ENCODE measurements around the gene PRKN. TPM values are rescaled to one million over a fixed set of nuclear protein-coding genes. Genes with fewer than 3 reads are reported as not detected.

PRKN gene
- total RNA-seq, 4 donors from 2014 or later: 6.3 to 11.9 (median 9.5) TPM

DNA sequence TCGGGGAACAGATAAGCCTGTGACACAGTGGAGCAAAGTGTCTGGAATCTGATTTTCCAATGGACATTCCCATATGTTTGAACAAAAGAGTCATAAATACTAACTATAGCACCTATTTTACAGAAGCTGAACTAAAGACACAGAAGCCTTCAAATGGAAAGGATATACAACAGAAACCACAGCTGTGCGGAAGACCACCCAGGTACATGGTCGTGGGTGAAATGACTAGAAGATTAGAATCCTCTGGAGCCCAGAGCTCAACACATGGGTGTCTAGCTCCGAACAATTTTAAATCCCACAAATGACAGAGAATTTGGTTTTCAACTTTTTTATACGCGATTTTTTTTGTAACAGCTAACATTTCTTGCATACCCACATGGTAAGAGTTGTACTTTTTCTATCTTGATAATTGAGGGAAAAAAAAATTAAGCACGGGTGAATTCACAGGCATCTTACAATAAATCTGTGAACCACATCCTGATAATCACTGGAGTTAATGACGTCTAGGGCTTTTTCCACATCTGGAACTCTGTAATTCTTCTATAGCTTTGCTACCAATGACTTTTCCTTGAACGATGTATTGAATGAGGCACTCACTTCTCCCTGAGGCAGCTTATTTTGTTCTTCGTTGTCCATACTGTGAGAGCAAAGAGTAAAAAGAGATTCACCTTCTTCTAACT is 1182.6 kb downstream of the PRKN start:
- WGBS, 2 donors: 76 to 84% methylated on average over 10 of the region's 10 CpGs
- H3K4me3 ChIP-seq (ENCODE audit: low read depth, poor library complexity, severe bottlenecking): no peak overlapping the region
- intact Hi-C loops (cut with DNase I; ENCODE audit: low total_unique reads): no loop called here
- TF ChIP-seq POLR2A (IDR thresholded peaks at IDR 0.05): no peak
- TF ChIP-seq, protein P1, sequence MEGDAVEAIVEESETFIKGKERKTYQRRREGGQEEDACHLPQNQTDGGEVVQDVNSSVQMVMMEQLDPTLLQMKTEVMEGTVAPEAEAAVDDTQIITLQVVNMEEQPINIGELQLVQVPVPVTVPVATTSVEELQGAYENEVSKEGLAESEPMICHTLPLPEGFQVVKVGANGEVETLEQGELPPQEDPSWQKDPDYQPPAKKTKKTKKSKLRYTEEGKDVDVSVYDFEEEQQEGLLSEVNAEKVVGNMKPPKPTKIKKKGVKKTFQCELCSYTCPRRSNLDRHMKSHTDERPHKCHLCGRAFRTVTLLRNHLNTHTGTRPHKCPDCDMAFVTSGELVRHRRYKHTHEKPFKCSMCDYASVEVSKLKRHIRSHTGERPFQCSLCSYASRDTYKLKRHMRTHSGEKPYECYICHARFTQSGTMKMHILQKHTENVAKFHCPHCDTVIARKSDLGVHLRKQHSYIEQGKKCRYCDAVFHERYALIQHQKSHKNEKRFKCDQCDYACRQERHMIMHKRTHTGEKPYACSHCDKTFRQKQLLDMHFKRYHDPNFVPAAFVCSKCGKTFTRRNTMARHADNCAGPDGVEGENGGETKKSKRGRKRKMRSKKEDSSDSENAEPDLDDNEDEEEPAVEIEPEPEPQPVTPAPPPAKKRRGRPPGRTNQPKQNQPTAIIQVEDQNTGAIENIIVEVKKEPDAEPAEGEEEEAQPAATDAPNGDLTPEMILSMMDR (IDR thresholded peaks at IDR 0.05): no peak
- DNase-seq (ENCODE audit: low spot score in 2 of 2): no peak

DNA sequence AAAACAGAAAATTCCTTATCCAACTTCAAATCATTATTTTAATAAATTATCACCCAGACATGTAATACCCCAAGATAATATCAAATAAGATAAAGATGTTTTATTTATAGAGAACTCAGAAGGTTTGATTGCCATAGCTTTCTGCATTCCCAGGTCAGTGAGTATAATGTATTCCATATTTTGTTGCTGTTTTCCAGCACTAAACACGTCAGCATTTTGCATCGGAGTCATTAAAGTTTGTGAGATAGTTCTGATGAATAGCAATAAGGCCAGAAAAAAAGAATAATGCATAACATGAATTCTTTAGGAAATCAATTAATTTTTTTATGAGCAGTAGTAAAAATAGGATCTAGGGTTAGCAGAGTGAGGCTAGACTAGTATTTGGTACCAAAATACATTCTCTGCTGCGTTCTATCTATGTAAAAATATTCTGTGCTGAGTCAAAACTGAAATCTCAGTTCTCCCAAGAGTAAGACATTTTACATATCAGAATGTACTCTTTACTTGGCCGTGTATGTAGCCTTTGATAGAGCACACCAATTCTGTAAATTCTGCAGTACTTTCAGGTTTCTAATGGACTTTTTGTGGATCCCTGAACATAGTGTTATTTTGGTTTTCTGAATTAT is 1183.8 kb downstream of the PRKN start:
- WGBS, 2 donors: 68 to 71% methylated on average over 4 of the region's 4 CpGs
- intact Hi-C loops (cut with DNase I; ENCODE audit: low total_unique reads): no loop called here
- H3K4me3 ChIP-seq (ENCODE audit: low read depth, poor library complexity, severe bottlenecking): no peak overlapping the region
- TF ChIP-seq, protein P1 (IDR thresholded peaks at IDR 0.05): no peak
- no peak for TF ChIP-seq POLR2A (IDR thresholded peaks at IDR 0.05)
- no peak for DNase-seq (ENCODE audit: low spot score in 2 of 2)

DNA sequence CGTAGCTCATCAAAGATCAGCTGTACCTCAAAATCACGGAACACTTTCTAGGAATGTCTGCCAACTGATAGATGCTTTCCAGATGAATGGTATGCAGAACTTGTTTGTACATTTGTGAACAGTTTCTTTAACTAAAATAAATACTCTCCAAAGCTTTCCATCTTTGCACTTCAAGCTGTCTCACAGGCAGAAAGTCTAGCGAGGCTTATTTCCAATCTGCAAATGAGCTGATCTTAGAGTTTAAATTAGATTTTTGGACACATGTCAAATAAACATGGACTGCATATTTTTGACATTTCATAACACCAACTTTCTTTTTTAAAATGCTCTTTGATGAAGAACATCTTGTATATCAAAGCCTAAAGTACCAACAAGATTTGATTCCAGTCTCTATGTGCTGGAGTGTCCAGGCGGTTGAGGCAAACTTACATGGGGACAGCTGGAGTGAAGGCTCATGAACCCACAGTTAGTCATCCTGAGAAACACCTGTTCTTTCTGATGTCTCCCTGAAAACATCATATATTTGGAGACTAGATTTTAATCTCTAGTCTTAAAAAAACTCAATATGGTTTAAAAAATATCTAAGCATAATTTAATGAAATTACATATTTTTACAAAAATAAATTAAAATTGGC is 1185.1 kb downstream of the PRKN start:
- H3K4me3 ChIP-seq (ENCODE audit: low read depth, poor library complexity, severe bottlenecking): no peak overlapping the region
- WGBS, 2 donors: 38 to 44% methylated on average over 4 of the region's 4 CpGs
- TF ChIP-seq, protein P1 (IDR thresholded peaks at IDR 0.05): no peak
- TF ChIP-seq POLR2A (IDR thresholded peaks at IDR 0.05): no peak
- intact Hi-C loops (cut with DNase I; ENCODE audit: low total_unique reads): no loop called here
- DNase-seq (ENCODE audit: low spot score in 2 of 2): no peak

DNA sequence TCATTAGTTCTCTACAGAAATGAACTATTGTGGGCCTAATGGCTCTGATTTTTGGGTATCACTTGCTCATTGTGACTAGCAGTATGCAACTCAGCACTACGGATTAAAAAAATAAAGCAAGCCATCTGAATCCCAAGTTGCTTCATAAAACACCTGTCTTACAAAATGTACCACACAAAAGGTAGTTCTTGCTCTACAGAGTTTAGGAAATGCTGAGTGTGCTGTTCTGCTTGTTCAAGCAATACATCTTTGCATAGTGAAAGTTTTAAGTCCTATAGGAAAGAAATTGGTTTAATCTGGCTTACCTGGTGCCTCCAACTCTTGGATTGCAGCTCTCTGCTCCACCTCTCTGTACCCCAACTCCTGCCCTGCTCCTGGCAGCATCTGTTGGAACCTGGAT is 1187.0 kb downstream of the PRKN start:
- H3K4me3 ChIP-seq (ENCODE audit: low read depth, poor library complexity, severe bottlenecking): no peak overlapping the region
- WGBS, 2 donors: 85 to 91% methylated on average over 1 of the region's 1 CpG
- intact Hi-C loops (cut with DNase I; ENCODE audit: low total_unique reads): no loop called here
- no peak for DNase-seq (ENCODE audit: low spot score in 2 of 2)
- no peak for TF ChIP-seq POLR2A (IDR thresholded peaks at IDR 0.05)
- TF ChIP-seq, protein P1 (IDR thresholded peaks at IDR 0.05): no peak

DNA sequence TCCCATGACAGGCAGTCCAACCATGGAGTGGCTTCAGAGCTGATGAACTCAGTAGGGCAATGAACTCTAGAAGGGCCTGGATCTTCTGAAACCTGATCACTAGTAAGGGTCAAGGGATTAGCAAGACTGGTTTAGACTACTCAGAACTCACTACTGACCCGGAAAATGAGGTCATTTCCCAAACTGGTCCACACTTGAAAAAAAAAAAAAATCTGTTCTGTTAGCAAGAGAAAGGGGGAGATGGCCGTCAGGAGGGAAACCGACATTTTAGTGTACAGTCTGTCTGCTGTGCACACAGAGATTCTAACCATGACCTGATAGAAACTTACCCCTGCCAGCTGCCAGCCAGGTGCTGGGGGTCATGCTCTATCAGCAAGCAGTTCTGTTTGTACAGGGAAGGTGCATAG is 1191.3 kb downstream of the PRKN start:
- 83% methylated on average over 3 of the region's 3 CpGs for WGBS, 2 donors
- intact Hi-C loops (cut with DNase I; ENCODE audit: low total_unique reads): no loop called here
- no peak for TF ChIP-seq POLR2A (IDR thresholded peaks at IDR 0.05)
- TF ChIP-seq, protein P1 (IDR thresholded peaks at IDR 0.05): no peak
- DNase-seq (ENCODE audit: low spot score in 2 of 2): no peak
- no peak overlapping the region for H3K4me3 ChIP-seq (ENCODE audit: low read depth, poor library complexity, severe bottlenecking)
